ENCODE data around the gene IMMP2L. TPM values are rescaled to one million over a fixed set of nuclear protein-coding genes. Genes with fewer than 3 reads are reported as not detected.

The IMMP2L gene
- total and polyA plus RNA-seq, 2 donors (not counting 3 experiments of a cell fraction or from before 2014, with no cell fraction given) = 9.9 to 11.8 TPM

- Histone ChIP-seq H3K4me1 (ENCODE audit: control insufficient read depth, extremely low read depth, insufficient read depth, low read length) (no peaks in the 10 kb centered on the region), H3K9ac (replicated peaks; ENCODE audit: extremely low read depth, insufficient read depth, low read length) (no peak overlapping the region), H3K36me3 (ENCODE audit: control insufficient read depth in 2 of 2, extremely low read depth in 1 of 2, insufficient read depth in 2 of 2, low read length in 2 of 2) (no peaks in the 10 kb centered on the region), H3K27me3 (ENCODE audit: control insufficient read depth in 2 of 2, insufficient read depth in 2 of 2, low read length in 2 of 2) (no peaks in the 10 kb centered on the region), H4K20me1 (replicated peaks; ENCODE audit: control insufficient read depth, extremely low read depth, insufficient read depth, low read length) (no peaks in the 10 kb centered on the region), H3K27ac (ENCODE audit: insufficient read depth, low read depth, low read length) (no peak overlapping the region), H3K79me2 (ENCODE audit: control insufficient read depth, insufficient read depth, low read length) (no peaks in the 10 kb centered on the region), H2AFZ (ENCODE audit: low read depth, low read length) (no peak overlapping the region), H3K4me2 (ENCODE audit: insufficient read depth, low read length) (no peak overlapping the region), H3K4me3 (replicated peaks in 1 of 3; ENCODE audit: insufficient read depth in 1 of 3, low read depth in 1 of 3, low read length in 3 of 3) (no peak overlapping the region), H3K9me1 (replicated peaks; ENCODE audit: control insufficient read depth, extremely low read depth, insufficient read depth, low read length) (no peaks in the 10 kb centered on the region), H3K9me3 (replicated peaks; ENCODE audit: control insufficient read depth, insufficient read depth, low read length) (no peaks in the 10 kb centered on the region)
- no TSS peak for BruUV-seq (replicated peaks)
- DNase-seq (ENCODE audit: low read depth, low spot score) (no peak), FAIRE-seq (no peak)
- no peak for TF ChIP-seq EZH2 (IDR thresholded peaks at IDR 0.05; ENCODE audit: borderline replicate concordance, low read depth, low read length, severe bottlenecking)
- no peak for TF ChIP-seq MYC (IDR thresholded peaks at IDR 0.05; ENCODE audit: low read depth, low read length)
- TF ChIP-seq CTCF (IDR thresholded peaks at IDR 0.05; ENCODE audit: extremely low read depth in 1 of 2, insufficient read depth in 1 of 2, low read depth in 1 of 2, low read length in 2 of 2) = no peak
- no peak for TF ChIP-seq GATA2 (IDR thresholded peaks at IDR 0.05; ENCODE audit: insufficient read depth, insufficient read length, low read depth, low read length)
- TF ChIP-seq POLR2AphosphoS5 (IDR thresholded peaks at IDR 0.05; ENCODE audit: insufficient read depth, low read depth, low read length) = no peak
- TF ChIP-seq JUN (IDR thresholded peaks at IDR 0.05; ENCODE audit: borderline replicate concordance, insufficient read depth, insufficient read length, low read depth) = no peak
- no peak for TF ChIP-seq POLR2A (IDR thresholded peaks at IDR 0.05; ENCODE audit: low read depth, low read length)
- TF ChIP-seq MAX (IDR thresholded peaks at IDR 0.05; ENCODE audit: insufficient read depth, insufficient read length) = no peak
- no peak for TF ChIP-seq FOS (IDR thresholded peaks at IDR 0.05; ENCODE audit: borderline replicate concordance, insufficient read depth, low read length)
- ChIA-PET CTCF (no interaction called here), POLR2A (no interaction called here)
- dilution Hi-C loops (cut with MboI; ENCODE audit: extremely low pct_ligation_motif_present, low sequenced_read_pairs) = no loop called here
- intact Hi-C loops (cut with micrococcal nuclease) = no loop called here
Observed at GRCh38 chr7:111368381-111369065, 193.8 kb downstream of the IMMP2L start.
